Mesenchymal stem cell (in vitro differentiated cells and primary cell): ENCODE data around the gene MYBPC1.
"Not testable (repeated sequence)": the region's sequence is repeated elsewhere in the genome, so short reads cannot be mapped to it uniquely, and the experiment has no call there.

Experiments
- DNase-seq: peaks from one replicate; pipeline ENCODE4 v3.0.0-alpha.2; 2013
- H2AFZ ChIP-seq: one replicate; pipeline ENCODE4 v1.6.1; 2013; ENCODE audit warnings: low read depth, mild to moderate bottlenecking, control low read depth, inconsistent platforms, low read length, moderate library complexity
- H2AK5ac ChIP-seq: 2 replicates; pipeline ENCODE4 v1.6.1; 2013; ENCODE audit warnings: low read length, moderate library complexity, mild to moderate bottlenecking, inconsistent platforms; ENCODE audit not compliant: severe bottlenecking
- H2BK120ac ChIP-seq: one replicate; pipeline ENCODE4 v1.6.1; 2013; ENCODE audit warnings: low read depth, mild to moderate bottlenecking, inconsistent platforms, low read length, moderate library complexity
- H2BK12ac ChIP-seq, 2 experiments: one replicate each; pipeline ENCODE4 v1.6.1; 2013; ENCODE audit warnings: inconsistent platforms in 2 of 2, low read length in 2 of 2, mild to moderate bottlenecking in 2 of 2, moderate library complexity in 2 of 2, control low read depth in 1 of 2
- H2BK15ac ChIP-seq: one replicate; pipeline ENCODE4 v1.6.1; 2013; ENCODE audit warnings: mild to moderate bottlenecking, low read depth, inconsistent platforms; ENCODE audit not compliant: poor library complexity, severe bottlenecking
- H2BK5ac ChIP-seq: 2 replicates; pipeline ENCODE4 v1.6.1; 2013; ENCODE audit warnings: low read depth, mild to moderate bottlenecking, low read length, control low read depth, inconsistent platforms; ENCODE audit not compliant: poor library complexity, severe bottlenecking
- H3K14ac ChIP-seq, 2 experiments: one replicate each; pipeline ENCODE4 v1.6.1; 2013; ENCODE audit warnings: inconsistent platforms in 2 of 2, low read length in 2 of 2, control low read depth in 1 of 2, mild to moderate bottlenecking in 1 of 2, moderate library complexity in 1 of 2
- H3K18ac ChIP-seq, 2 experiments: one replicate each; pipeline ENCODE4 v1.6.1; 2013; ENCODE audit warnings: inconsistent platforms in 2 of 2, low read length in 2 of 2, control low read depth in 1 of 2, low read depth in 1 of 2, mild to moderate bottlenecking in 1 of 2
- H3K23ac ChIP-seq, 2 experiments: one replicate each; pipeline ENCODE4 v1.6.1; 2013; ENCODE audit warnings: inconsistent platforms in 2 of 2, low read length in 2 of 2, mild to moderate bottlenecking in 2 of 2, moderate library complexity in 2 of 2, control low read depth in 1 of 2
- H3K27ac ChIP-seq: 2 replicates; pipeline ENCODE4 v1.5.1; 2013; ENCODE audit warnings: mild to moderate bottlenecking, moderate library complexity, low read length, control low read depth, inconsistent platforms; ENCODE audit not compliant: poor library complexity, severe bottlenecking
- H3K27me3 ChIP-seq, 2 experiments: 2 replicates each; pipeline versions ENCODE4 v1.6.1 to v1.7.0; 2013; ENCODE audit warnings: low read length in 2 of 2, mild to moderate bottlenecking in 2 of 2, moderate library complexity in 2 of 2, control low read depth in 1 of 2, inconsistent platforms in 1 of 2; ENCODE audit not compliant: control insufficient read depth in 1 of 2, insufficient read depth in 1 of 2
- H3K36me3 ChIP-seq, 2 experiments: 2 replicates each; pipeline versions ENCODE4 v1.6.1 to v1.7.0; 2013; ENCODE audit warnings: low read length in 2 of 2, control low read depth in 1 of 2, inconsistent platforms in 1 of 2, low read depth in 1 of 2, mild to moderate bottlenecking in 1 of 2; ENCODE audit not compliant: insufficient read depth in 2 of 2, control insufficient read depth in 1 of 2
- H3K4ac ChIP-seq, 2 experiments: one replicate each; pipeline ENCODE4 v1.6.1; 2013; ENCODE audit warnings: inconsistent platforms in 2 of 2, low read length in 2 of 2, mild to moderate bottlenecking in 2 of 2, moderate library complexity in 2 of 2, control low read depth in 1 of 2, low read depth in 1 of 2
- H3K4me1 ChIP-seq: 2 replicates; pipeline ENCODE4 v1.6.1; 2013; ENCODE audit warnings: low read depth, low read length, control low read depth; ENCODE audit not compliant: control insufficient read depth, insufficient read depth
- H3K4me2 ChIP-seq: 2 replicates; pipeline ENCODE4 v1.6.1; 2013; ENCODE audit warnings: low read length, mild to moderate bottlenecking, inconsistent platforms; ENCODE audit not compliant: poor library complexity, severe bottlenecking
- H3K4me3 ChIP-seq, 2 experiments: 2 replicates each; pipeline versions ENCODE4 v1.5.1 to v1.7.0; 2013; ENCODE audit warnings: low read length in 2 of 2, mild to moderate bottlenecking in 2 of 2, control low read depth in 1 of 2, low read depth in 1 of 2; ENCODE audit not compliant: insufficient read depth in 1 of 2
- H3K79me1 ChIP-seq: replicated peaks from 2 replicates; pipeline ENCODE4 v1.6.1; 2013; ENCODE audit warnings: mild to moderate bottlenecking, control low read depth, low read length, inconsistent platforms; ENCODE audit not compliant: poor library complexity, severe bottlenecking
- H3K9ac ChIP-seq: 2 replicates; pipeline ENCODE4 v1.7.0; 2013; ENCODE audit warnings: mild to moderate bottlenecking, low read length, moderate library complexity
- H3K9me3 ChIP-seq: 2 replicates; pipeline ENCODE4 v1.7.0; 2013; ENCODE audit warnings: mild to moderate bottlenecking, low read length; ENCODE audit not compliant: control insufficient read depth
- H4K8ac ChIP-seq: one replicate; pipeline ENCODE4 v1.6.1; 2013; ENCODE audit warnings: inconsistent platforms, mild to moderate bottlenecking, low read length, moderate library complexity
- H4K91ac ChIP-seq: one replicate; pipeline ENCODE4 v1.6.1; 2013; ENCODE audit warnings: mild to moderate bottlenecking, low read length, inconsistent platforms
- WGBS: methylation state at CpG from one replicate; pipeline ENCODE4 v1.1.7; 2013; ENCODE audit warnings: mixed read lengths; 5-methylcytosine and 5-hydroxymethylcytosine counted together

MYBPC1 gene

DNA sequence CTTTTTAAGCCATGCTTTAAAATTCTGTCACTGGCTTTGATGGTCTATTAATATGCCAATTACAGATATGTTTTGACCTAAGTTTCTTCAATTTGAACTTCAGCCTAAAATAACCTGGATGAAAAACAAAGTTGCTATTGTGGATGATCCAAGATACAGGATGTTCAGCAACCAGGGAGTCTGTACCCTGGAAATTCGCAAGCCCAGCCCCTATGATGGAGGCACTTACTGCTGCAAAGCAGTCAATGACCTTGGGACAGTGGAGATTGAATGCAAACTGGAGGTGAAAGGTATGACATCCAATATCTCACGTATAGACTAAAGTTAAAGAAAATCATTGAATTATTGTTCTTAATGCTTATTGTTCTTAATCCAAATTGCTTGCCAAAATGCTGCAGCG lies 85.5 kb downstream of the MYBPC1 start:
- Histone ChIP-seq H3K4me3 (no peak overlapping the region), H3K18ac (no peak overlapping the region), H4K91ac (no peak overlapping the region), H3K36me3 (no peaks in the 10 kb centered on the region), H3K23ac (no peak overlapping the region), H2BK12ac (no peak overlapping the region), H3K4ac (no peak overlapping the region), H3K9ac (no peak overlapping the region), H2BK120ac (no peak overlapping the region), H2BK5ac (no peak overlapping the region), H4K8ac (no peak overlapping the region), H3K4me1 (no peaks in the 10 kb centered on the region), H3K27me3 (no peaks in the 10 kb centered on the region), H2AFZ (no peak overlapping the region), H3K79me1 (no peaks in the 10 kb centered on the region), H2BK15ac (no peak overlapping the region), H3K27ac (no peak overlapping the region), H3K14ac (no peak overlapping the region), H3K9me3 (no peaks in the 10 kb centered on the region), H2AK5ac (no peak overlapping the region), H3K4me2 (no peak overlapping the region)
- DNase-seq: no peak
- 83% methylated on average over 1 of the region's 3 CpGs for WGBS

DNA sequence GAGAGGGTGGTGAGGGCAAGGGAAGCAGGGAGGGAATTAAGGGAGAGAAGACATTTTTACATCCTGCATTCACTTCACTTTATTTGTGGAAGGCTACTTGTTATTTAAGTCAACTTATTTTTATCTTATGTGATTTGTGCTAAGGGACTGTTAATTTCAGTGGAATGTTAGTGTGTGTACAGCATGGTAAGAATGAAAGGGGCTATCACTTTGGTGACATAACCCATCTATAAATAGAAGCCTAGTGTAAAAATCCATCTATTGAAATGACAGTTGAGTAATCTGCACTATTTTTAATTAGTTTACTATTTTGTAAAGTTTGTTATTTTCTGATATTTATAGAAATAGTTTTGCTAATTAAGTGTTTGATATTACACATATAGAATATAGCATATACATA lies 85.9 kb downstream of the MYBPC1 start:
- Histone ChIP-seq H4K8ac (no peak overlapping the region), H2BK5ac (no peak overlapping the region), H2BK120ac (no peak overlapping the region), H3K23ac (no peak overlapping the region), H3K4ac (no peak overlapping the region), H3K9me3 (no peaks in the 10 kb centered on the region), H2BK12ac (no peak overlapping the region), H2BK15ac (no peak overlapping the region), H3K79me1 (no peaks in the 10 kb centered on the region), H3K4me3 (no peak overlapping the region), H3K14ac (no peak overlapping the region), H3K36me3 (no peaks in the 10 kb centered on the region), H3K27ac (no peak overlapping the region), H3K9ac (no peak overlapping the region), H3K27me3 (no peaks in the 10 kb centered on the region), H2AK5ac (no peak overlapping the region), H4K91ac (no peak overlapping the region), H3K4me2 (no peak overlapping the region), H3K4me1 (no peaks in the 10 kb centered on the region), H3K18ac (no peak overlapping the region), H2AFZ (no peak overlapping the region)
- DNase-seq: no peak

DNA sequence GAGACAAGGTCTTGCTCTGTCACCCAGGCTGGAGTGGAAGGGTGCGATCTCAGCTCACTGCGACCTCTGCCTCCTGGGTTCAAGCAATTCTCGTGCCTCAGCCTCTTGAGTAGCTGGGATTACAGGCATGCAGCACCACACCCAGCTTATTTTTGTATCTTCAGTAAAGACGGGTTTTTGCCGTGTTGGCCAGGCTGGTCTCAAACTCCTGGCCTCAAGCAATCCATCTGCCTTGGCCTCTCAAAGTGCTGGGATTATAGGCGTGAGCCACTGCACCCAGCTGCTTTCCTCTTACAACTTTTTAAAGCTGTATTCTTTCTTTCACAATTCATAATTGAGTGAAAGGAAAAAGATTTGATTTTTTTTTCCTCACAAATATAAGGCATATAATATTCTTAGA lies 86.9 kb downstream of the MYBPC1 start:
- not testable (repeated sequence) for H3K4me2 ChIP-seq, H3K4me3 ChIP-seq, H2BK15ac ChIP-seq, H3K18ac ChIP-seq, H2BK12ac ChIP-seq, H3K4ac ChIP-seq, H3K27me3 ChIP-seq, H3K23ac ChIP-seq, H3K36me3 ChIP-seq, H4K91ac ChIP-seq, H3K9me3 ChIP-seq, H2AFZ ChIP-seq, H2AK5ac ChIP-seq, H3K9ac ChIP-seq, DNase-seq, H3K27ac ChIP-seq, H3K14ac ChIP-seq, H3K4me1 ChIP-seq, H2BK5ac ChIP-seq, H3K79me1 ChIP-seq, H2BK120ac ChIP-seq, H4K8ac ChIP-seq
- 85% methylated on average over 5 of the region's 6 CpGs for WGBS

DNA sequence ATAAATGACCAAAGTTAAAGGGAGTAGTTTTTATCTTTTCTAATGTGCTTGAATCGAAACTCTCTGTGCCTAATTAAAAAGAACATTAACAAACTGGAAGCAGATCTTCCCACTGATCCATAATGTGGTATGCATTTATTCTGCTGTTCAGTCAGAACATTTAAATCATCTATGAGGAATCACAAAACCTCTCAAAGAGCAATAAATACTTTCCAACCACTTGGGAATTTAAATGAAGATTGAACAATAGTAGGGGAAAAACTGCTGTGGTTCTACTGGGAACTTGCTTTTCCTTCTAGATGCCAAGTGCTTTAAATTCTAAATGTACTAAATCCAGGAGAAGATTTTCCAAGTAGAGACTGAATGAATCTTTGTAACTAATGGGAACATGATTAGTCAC lies 90.3 kb downstream of the MYBPC1 start:
- Histone ChIP-seq H3K9me3 (no peaks in the 10 kb centered on the region), H3K27ac (no peak overlapping the region), H3K4me2 (no peak overlapping the region), H3K36me3 (no peaks in the 10 kb centered on the region), H3K4me3 (no peak overlapping the region), H3K14ac (no peak overlapping the region), H3K79me1 (no peaks in the 10 kb centered on the region), H2AK5ac (no peak overlapping the region), H3K4ac (no peak overlapping the region), H3K27me3 (no peaks in the 10 kb centered on the region), H2BK12ac (no peak overlapping the region), H4K8ac (no peak overlapping the region), H3K9ac (no peak overlapping the region), H2AFZ (no peak overlapping the region), H2BK120ac (no peak overlapping the region), H3K4me1 (no peaks in the 10 kb centered on the region), H2BK5ac (no peak overlapping the region), H3K18ac (no peak overlapping the region), H3K23ac (no peak overlapping the region), H2BK15ac (no peak overlapping the region), H4K91ac (no peak overlapping the region)
- WGBS: no CpG with 5 or more reads among the region's 1 CpG
- no peak for DNase-seq
